ENCODE results near the gene PPP1R15A.
A peak's percentile ranks its signal among the peaks of the same experiment; 100 is the strongest.
"Not testable (repeated sequence)": the region's sequence is repeated elsewhere in the genome, so short reads cannot be mapped to it uniquely, and the experiment has no call there.

The PPP1R15A gene

DNA sequence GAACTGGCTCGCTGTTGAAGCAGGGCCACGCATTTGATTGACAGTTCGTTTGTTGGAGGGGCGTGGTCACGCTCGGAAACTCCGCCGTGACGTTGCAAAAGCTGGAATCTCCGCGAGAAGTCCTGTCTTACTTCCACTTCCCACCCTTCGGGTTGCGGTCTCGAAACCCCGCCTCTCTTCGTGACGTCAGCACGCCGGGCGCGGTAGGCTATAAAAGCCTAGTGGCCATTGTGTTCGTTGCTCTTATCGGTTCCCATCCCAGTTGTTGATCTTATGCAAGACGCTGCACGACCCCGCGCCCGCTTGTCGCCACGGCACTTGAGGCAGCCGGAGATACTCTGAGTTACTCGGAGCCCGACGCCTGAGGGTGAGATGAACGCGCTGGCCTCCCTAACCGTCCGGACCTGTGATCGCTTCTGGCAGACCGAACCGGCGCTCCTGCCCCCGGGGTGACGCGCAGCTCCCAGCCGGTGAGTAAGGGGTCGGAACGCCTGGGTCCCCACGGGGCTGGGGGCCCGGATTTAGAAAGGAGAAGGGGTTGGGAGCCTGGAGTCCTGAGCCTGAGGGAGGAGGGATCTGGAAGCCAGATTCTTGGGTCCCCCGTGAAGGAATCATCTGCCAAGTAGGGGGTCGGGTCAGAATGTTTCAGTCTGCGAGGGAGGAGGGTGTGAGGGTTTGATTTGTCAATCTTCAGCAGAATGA is at the start of gene PPP1R15A:
PPP1R15A (plus strand) TSS at position 240 of the 702 bp plus-strand sequence. CDS start 813 bp downstream, outside the sequence.
- DNase-seq: peak; percentile 98 to 99

DNA sequence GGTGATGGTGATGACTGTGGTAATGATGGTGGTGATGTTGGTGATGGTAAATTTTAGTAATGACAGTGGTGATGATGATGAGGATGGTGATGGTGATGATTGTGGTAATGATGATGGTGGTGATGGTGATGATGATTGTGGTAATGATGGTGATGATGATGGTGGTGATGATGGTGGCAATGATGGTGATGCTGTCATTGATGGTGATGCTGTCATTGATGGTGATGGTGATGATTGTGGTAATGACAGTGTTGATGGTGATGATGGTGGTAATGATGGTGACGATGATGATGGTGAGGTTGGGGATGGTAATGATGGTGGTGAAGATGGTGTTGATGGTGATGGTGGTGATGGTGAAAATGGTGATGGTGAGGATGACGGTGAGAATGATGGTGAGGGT is 49.7 kb upstream of the PPP1R15A start:
- no peak for DNase-seq

DNA sequence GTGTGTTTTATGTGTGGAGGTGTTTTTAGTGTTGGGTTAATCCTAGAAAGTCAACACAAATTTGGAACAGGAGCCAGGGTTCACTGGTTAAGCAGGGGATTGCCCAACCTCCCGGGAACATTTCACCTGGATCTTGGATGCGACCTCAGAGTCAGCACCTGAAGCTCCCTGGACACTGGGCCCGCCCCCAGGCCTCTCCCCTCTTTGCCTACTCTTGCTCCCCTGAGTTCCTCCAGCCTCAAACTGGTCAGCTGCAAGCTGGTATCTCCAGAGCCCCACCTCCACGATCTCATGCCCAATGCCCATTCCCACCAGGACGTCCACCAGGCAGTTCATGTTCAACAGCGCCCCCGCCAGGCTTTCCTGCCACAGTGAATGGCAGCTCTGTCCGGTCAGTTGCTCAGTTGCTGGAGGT is 45.6 kb upstream of the PPP1R15A start:
- no peak for DNase-seq

DNA sequence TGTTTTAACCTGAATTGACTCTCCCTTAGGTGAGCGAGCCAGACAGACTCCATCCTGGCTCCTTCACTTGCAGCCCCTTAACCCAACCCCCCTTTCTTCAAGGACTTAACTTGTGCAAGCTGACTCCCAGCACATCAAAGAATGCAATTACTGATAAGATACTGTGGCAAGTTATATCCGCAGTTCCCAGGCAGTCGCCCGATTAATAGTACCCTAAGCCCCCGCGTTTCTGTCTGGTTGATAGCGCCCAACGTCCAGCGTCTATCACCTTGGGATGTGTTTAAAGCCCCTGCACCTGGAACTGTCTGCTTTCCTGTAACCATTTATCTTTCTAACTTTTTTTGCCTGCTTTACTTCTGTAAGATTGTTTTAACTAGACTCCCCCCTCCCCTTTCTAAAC is 42.1 kb upstream of the PPP1R15A start:
- DNase-seq: no peak

DNA sequence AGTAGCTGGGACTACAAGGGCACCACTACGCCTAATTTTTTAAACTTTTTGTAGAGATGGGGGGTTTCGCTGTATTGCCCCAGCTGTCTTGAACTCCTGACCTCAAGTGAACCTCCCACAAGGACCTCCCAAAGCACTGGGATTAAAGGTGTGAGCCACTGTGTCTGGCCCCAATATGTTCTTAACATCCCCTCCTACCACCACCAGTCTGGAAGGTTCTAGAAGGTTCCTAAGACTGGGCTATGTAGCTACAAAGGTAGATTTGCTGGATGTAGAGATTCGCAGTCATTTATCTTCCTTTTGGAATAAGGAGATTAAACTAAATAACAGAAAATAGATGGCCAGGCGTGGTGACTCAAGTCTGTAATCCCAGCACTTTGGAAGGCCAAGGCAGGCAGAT is 41.3 kb upstream of the PPP1R15A start:
- DNase-seq: no peak

DNA sequence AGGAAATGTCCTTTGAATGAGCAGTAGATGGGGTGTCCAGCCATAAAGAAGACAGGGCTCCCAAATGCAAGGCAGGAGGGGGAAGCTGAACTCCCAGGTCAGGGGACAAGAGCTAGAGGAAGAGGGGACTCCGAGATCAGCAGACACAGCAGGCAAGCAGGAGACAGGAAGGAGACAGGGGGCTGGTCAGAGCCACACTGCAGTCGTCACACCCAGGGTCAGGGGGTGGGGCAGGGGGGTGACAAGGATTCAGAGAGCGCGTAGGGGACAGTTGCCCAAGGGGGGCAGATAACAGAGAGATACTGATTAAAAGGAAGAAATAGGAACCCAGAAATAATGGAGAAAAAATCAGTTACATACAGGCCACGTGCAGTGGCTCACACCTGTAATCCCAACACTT is 39.2 kb upstream of the PPP1R15A start:
- DNase-seq: no peak

DNA sequence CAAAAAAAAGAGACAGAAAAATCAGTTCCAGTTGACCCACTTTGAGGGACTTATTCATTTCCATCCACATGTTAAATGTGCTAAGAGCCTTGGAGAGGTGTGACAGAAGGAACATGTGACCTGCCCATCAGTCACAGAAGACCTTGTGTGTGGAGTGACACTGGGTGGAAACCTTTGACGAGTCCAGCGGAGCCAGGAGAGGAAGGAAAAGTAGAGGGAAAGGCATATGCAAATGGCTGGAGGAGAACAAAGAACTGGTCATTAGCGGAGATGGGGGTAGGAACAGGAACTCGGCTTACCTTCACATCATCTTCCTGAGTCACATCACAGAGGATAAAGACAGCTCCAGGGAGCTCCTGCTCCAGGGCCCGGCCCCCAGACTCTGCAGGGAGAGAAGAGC is 38.2 kb upstream of the PPP1R15A start:
- DNase-seq: no peak

DNA sequence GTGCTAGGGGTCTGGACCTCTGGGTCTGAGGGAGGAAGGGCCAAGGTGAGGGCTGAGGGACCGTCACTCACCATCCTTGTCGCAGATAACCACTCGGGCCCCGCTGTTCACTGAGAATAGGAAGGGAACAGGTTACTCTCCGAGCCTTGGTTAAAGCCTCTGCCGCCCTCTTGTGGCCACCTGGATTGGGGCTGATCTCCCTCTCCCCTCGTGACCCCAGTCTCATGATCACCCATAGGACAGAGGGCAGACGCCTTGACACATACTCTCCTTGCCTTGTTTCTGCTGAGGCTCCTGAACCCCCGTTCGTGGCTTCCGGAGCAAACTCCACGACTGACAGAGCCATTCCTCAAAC is 36.5 kb upstream of the PPP1R15A start:
- DNase-seq: peak; percentile 96 to 98

DNA sequence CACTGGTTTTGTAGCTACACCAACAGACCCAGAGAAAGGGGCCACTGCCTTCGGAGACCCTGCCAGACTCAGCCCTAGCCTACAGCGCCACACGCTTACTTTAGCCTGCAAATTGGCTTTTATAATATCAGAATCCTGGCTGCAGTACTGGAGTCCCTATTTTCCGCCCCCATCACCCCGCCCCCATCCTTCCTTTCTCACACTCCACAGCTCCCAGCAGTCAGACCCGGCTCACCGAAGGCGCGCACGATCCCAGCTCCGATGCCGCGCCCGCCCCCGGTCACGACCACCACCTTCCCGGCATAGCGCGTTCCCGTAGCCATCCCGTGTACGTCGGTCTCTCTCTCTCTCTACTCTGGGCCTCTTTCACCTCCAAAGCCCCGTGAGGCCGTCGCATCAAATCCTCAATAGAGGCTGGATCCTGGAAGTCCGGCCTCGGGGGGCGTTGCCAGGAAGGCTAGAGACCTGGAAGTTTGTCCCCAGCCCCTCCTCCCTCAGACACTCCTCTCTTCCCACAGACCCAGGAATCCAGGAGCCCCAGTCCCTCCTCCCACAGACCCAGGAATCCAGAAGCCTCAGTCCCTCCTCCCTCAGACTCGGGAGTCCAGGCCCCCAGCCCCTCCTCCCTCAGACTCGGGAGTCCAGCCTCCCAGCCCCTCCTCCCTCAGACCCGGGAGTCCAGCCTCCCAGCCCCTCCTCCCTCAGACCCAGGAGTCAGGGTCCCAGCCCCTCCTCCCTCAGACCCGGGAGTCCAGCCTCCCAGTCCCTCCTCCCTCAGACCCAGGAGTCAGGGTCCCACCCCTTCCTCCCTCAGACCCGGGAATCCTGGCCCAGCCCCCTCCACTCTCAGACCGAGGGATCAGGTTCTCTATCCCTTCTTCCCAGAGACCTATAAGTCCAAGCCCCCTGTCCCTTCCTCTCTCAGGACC is 35.9 kb upstream of the PPP1R15A start, which contains the start of gene HSD17B14:
HSD17B14 (minus strand) TSS at position 403 of the 929 bp plus-strand sequence; CDS start at position 323, 80 bp downstream.
- DNase-seq: no peak

DNA sequence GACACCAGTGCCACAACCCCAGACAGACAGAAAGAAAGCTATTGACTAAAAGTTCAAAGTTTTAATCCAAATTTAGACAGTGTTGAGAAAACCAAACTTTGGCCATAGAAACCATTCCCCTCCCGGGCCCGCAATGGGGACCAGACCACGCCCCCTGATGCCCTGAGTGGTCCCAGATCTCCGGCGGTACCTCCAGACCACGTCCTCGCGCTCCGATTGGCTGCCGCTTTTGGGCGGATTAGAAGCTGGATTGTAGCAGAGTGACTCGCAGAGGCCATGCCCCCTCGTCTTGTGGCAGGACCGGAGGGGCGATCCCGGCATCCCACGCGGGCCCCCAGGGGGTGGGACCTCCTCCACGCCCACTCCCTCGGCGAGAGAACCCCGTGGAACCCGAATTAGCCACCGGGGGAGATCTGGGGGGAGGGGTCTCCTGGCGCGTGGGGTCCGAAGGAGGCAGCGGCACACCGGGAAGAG is 35.1 kb upstream of the PPP1R15A start:
- peak; percentile 50 to 60 for DNase-seq

DNA sequence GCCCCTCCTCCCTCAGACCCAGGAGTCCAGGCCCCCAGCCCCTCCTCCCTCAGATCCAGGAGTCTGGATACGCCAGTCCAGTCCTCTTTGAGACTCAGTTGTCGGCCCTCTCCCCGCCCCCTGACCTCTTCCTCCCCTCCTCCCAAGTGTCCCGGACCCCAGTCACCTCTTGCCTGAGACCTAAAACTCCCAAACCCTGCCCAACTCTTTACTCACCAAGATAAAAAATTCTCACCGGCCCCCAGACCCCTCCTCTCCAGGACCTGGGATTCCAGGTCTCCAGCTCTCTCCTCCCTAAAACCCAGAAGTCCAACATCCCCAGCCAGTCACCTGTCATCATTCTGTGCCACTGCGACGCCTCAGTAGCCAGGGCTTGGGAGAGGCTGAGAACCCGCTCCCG is 34.5 kb upstream of the PPP1R15A start:
- no peak for DNase-seq

DNA sequence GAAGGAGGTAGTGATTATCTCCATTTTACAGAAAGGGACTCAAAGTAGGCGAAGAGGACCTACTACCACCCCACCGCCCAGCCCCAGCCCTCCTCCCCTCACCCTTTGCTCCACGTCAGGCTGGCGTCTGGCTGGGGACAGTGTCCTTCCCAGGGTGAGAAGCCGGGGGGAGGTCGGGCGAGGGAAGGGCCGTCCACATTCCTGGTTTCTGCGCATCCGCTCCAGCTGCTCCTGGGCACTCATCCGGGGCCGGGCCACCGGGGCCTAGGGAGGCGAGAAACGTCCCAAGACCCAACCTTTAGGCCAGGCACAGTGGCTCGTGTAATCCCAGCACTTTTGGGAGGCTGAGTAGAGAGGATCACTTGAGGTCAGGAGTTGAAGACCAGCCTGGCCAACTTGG is 31.2 kb upstream of the PPP1R15A start:
- DNase-seq: no peak

DNA sequence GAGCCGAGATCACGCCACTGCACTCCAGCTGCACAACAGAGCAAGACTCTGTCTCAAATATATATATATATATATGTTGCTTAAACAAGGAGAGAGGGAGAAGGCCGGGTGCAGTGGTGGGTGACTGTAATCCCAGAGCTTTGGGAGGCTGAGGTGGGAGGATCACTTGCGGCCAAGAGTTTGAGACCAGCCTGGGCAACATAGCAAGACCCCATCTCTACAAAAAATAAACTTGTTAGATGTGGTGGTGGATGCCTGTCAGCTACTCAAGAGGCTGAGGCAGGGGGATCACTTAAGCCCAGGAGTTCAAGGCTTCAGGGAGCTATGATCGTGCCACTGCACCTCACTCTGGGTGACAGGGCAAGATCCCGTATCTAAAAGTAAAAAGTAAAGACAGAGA is 30.6 kb upstream of the PPP1R15A start:
- DNase-seq: no peak

DNA sequence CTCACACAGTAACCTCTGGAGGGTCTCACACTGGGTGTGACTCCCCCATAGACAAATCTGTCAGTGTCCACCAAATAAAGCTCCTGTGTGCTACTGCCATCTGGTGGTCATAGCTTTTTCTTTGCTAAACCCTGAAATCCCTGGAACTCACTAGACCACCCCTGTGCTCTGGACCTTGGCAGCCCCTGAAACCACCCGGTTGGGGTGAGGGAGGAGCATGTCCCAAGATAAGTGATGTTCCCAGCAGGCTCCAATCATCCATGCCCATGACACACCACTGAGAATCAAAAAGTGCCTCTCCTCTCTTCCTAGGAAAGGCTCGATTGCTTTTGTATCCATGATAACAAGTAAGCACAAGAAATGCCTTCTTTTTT is 29.4 kb upstream of the PPP1R15A start:
- peak in 1 of 2 experiments; percentile 28 for DNase-seq

DNA sequence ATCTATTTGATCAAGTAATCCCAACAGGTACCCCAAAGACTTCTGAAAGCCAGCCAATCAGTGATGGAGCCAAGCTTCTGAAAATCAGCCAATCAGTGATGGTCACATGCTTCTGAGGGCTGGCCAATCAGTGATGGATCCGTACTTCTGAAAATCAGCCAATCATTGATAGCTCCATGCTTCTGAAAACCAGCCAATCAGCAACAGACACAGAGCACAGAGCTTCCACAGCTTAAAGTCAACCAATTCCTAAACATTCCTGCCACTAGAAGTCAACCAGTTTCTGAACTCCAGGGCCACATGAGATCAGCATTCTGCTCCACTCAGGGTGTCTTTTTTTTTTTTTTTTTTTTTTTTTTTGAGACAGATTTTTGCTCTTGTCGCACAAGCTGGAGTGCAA is 27.7 kb upstream of the PPP1R15A start:
- DNase-seq: no peak

DNA sequence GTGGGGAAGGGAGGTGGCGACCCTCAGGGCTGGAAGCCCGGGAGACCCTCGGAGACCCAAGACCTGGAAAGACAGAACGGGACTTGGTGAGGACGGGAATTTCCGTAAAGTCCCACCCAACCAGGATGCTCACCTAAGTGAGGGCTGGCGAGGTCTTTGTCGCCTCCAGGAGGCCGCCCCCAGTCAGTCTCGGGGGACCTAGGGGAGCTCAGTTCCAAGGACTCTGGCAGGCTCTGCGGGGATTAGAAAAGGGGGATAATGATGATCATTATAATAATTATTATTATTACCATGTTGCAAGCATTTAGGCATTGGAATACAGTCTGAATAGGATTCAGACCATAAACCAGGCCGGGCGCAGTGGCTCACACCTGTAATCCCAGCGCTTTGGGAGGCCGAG is 26.8 kb upstream of the PPP1R15A start:
- DNase-seq: no peak

DNA sequence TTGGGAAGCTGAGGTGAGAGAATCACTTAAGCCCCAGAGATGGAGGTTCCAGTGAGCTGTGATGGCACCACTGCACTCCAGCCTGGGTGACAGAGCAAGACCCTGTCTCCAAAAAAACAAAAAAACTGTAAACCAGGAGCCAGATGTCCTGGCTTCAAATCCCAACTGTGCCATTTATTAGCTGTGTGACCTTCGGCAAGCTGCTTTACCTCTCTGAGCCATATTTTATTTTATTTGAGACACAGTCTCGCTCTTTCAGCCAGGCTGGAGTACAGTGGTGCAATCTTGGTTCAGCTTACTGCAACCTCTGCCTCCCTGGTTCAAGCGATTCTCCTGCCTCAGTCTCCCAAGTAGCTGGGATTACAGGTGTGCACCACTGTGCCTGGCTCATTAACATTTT is 25.6 kb upstream of the PPP1R15A start:
- DNase-seq: not testable (repeated sequence)

DNA sequence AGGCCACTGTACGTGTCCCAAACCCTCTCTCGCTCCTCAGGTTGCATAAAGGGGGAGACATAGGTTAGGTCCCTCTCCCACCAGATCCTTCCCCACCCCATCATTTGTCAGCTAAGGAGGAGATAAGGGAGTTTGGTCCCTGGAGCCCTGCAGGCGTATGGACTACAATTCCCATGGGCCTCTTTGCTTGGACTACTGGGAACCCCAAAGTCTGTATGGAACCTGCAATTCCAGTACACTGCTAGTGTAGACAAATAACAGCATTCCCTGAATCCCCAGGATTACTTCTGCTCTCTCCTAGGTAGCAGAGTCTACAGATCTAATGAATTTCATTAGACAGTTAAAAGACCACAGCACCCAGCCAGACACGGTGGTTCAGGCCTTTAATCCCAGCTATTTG is 19.9 kb upstream of the PPP1R15A start:
- no peak for DNase-seq

DNA sequence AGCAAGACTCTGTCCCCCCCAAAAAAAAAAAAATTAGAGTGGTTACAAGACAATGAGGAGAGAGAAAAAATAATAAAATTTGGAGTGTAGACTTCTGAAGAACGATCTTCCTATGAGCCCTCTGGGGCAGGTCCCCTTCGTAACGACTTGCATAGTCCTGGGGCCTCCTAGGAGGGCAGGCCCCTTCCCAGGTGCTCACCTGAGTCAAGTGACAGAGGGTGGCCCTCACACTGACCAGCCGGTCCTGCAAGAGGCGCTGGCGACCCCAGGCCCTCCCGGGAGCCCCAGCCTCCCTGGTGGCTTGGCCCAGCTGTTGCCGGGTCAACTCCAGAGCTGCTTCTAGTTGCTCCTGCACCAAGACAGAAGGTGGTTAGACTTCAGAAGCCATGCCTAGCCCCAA is 18.7 kb upstream of the PPP1R15A start:
- no peak for DNase-seq

DNA sequence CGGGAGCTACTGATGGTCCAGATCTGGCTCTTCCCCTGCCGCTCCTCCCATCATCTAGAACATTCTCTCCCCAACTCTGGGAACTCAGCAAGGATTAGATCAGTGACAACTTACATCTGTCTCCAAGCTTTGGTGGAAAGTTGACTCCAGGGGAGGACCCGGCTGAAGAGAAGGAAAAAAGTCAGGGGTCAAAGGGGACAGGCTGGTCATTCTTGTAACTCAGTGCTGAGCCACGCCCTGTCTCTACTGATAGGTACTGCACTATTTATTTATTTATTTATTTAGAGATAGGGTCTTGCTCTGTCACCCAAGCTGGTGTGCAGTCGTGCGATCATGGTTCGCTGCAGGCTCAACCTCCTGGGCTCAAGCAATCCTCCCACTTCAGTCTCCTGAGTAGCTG is 18.1 kb upstream of the PPP1R15A start:
- DNase-seq: no peak

DNA sequence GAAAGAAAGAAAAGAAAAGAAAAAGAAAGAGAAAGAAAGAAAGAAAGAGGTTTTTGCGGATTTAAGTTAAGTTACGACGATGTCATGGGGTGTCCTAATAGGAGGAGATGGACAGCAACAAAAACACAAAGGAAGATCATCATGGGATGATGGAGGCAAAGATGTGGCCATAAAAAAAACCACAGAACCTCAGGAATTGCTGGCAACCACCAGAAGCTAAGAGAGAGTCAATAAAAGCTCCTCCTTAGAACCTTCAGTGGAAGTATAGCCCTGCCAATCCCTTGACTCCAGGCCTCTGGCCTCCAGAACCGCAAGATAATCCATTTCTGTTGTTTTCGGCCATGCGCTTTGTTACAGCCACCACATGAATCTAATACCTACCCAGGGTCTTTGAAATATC is 15.3 kb upstream of the PPP1R15A start:
- DNase-seq: no peak

DNA sequence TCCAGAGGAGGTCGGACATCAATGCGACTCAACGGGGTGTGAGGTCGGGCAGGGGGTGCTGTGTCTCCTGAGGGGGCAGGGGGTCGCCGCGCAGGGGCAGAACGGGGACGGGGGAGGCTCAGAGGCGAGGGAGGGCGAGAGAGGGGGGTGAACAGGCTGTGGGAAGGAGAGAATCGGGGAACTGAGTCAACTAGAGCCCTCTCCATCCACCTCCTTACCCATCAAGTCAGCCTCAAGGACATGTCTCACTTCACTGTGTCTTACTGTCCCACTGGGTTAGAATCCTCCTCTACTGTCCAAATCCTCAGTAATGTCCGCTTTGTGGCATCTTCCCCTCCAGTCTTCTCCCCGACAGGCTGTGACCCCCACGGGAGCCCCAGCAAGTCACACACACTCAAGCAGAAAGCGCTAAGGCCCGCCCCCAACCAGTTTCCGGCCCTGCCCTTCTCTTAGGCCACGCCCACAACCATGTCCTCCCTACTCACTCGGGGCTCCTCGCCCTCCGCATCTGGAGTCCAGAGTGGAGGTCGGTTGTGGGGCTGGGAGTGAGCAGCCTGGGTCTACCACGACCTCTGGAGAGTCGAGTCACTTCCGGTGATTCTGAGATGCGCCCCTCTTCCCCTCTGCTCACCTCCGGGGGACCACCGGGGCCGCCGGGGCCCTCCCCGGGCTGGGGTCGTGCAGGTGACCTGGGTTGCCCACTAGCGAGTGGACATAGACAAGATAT is 13.1 kb upstream of the PPP1R15A start:
- peak; percentile 70 to 73 for DNase-seq
